GM18519 (cell line): ENCODE measurements around the gene CD52.
"Not testable (repeated sequence)": the region's sequence is repeated elsewhere in the genome, so short reads cannot be mapped to it uniquely, and the experiment has no call there.

Experiments used
- ATAC-seq: cut with Tn5 transposase; IDR thresholded peaks from one replicate; pipeline ENCODE4 v1.9.1; 2021; ENCODE audit warnings: mild to moderate bottlenecking, moderate library complexity; ENCODE audit not compliant: unreplicated experiment, low FRiP score

The CD52 gene

DNA sequence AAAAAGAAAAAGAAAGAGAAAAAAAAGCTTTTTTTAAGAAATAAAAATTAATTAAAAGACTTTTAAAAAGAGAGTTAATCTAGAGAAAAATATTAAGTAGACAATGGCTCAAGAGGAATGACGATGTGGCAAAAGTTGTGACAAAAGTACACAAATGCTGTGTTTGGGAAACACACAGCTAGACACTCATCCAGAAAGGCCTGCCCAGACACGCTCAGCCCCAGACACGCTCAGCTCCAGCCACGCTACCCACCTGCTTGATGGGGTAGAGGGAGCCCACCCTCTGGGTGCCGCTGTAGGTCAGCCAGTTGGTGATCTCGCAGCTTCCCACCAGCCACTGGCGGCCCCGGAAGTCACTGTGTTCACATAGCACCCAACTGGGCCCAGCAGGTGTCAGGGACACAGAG is 10.2 kb downstream of the CD52 start:
- ATAC-seq, result no peak

DNA sequence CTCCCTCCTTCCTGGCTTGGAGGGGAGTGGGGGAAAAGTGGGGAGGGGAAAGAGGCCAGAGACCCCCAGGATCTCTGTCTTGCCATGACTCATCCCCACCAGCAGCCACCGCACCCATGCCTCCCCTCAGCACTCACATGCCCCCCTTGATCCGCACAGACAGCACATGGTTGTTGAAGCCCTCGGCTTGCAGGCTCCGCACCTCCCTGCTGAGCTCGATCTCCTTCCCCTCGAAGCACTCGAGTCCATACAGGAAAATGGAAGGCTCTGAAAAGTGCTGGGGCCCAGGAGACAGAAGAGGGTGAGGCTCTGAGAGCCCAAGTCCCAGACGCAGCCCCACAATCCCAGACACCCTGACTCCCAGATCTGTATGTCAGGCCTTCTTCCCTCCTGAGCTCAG is 10.8 kb downstream of the CD52 start:
- no peak for ATAC-seq

DNA sequence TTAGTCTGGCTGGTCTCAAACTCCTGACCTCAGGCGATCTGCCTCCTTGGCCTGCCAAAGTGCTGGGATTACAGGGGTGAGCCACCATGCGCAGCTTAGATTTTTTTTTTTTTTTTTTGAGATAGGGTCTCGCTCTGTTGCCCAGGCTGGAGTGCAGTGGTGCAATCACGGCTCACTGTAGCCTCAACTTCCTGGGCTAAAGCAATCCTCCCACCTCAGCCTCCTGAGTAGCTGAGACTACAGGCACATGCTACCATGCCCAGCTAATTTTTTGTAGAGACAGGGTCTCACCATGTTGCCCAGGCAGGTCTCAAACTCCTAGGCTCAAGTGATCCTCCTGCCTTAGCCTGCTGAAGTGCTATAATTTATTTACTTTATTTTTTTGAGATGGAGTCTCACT is 11.6 kb downstream of the CD52 start:
- not testable (repeated sequence) for ATAC-seq

DNA sequence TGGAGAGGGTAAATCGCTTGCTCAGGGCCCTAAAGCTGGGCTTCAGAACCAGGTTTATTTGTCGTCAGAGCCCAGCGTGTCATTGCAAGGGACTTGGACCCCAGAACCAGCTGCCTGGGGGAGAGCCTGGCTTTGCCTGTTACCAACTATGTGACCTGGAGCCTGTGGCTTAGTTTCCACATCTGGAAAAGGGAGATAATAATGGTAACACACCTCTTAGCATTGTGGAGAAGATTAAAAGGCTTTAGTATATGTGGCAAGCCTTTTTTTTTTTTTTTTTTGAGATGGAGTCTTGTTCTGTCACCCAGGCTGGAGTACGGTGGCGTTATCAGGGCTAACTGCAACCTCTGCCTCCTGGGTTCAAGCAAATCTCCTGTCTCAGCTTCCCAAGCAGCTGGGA is 12.5 kb downstream of the CD52 start:
- ATAC-seq, result no peak

DNA sequence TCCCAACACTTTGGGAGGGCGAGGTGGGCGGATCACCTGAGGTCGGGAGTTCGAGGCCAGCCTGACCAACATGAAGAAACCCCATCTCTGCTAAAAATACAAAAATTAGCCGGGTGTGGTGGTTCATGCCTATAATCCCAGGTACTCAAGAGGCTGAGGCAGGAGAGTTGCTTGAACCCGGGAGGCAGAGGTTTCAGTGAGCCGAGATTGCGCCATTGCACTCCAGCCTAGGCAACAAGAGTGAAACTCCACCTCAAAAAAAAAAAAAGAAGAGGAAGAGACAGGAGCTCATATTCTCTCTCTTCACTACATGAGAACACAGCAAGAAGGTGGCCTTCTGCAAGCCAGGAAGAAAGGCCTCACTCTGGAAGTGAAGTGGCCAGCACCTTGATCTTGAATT is 15.6 kb downstream of the CD52 start:
- not testable (repeated sequence) for ATAC-seq

DNA sequence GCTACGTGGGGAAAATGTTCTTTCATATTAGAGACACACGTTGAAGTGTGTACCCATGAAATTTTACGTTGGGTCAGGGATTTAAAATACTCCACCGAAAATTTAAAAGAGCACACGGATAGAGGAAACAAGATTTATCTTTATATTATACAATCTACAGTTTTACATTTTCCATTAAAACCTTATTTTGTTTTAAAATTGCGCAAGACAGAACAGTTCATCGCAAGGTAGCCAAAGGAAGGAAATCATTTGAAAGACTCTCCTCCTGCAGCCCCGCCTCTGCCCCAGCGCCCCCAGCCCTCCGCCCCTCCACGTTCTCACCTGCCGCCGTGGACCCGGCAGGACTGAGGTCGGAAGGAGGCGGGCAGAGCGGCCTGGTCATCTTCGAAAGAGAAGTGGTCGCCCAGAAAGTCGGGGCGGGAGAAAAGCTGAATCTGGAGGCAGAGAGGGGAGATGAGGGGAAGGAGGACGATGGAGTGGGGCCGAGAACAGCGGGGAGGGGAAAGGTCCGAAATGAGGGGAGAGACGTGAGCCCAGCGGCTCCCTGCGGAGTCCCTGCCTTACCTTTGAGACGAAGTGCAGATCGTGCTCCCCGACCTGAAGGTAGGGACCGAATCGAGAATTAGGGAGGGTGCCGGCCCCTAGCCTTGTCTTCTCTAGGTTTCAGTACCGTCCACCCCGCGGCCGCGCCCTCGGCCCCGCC is 18.2 kb downstream of the CD52 start:
- no peak for ATAC-seq

DNA sequence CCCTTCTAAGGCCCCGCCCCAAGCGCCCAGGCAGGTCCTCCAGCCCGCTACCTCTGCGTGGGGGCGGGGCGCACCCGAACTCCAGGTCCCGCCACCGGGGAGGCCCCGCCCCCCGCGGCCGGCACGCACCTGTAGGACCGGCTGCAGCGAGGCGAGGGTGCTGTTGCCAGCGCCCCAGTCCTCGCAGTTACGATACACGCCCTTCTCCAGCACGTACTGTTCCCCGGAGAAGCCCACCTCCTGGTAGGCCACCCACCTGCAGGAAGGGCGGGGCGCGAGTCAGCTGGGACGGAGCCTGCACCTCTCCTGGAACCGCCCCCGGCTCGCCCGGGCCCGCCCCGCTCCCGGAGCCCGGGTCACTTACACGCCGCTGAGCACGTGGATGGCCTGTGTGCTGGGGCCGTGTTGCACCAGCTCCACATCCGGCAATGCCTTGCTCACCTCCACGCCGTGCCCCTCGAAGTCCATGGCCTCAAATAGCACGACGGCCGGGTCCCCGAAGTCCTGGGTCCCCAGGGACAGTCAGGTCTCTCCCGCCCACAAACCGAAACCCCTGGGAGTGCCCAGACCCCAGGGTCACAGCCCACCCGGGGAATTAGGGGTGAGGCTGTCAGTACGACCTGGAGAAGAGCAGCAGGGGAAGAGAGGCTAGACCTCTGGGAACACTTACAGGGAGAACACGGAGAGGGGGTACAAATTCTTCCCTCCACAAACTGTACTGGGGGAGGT is 18.9 kb downstream of the CD52 start:
- ATAC-seq, result no peak

DNA sequence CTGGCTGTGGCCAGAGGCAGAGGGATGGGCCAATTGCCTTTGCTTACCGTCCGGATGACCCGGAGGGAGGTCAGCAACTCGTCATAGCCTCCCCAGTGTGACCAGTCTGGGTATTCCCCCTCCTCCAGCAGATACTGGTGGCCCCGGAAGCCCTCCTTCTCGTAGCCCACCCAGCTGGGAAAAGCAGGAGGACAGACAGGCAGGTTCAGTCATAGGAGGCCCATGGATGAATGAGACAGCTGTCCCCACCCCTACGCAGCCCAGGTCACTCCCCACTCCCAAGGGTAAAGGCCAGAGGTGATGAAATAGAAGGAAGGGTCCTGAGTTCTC is 19.4 kb downstream of the CD52 start:
- no peak for ATAC-seq

DNA sequence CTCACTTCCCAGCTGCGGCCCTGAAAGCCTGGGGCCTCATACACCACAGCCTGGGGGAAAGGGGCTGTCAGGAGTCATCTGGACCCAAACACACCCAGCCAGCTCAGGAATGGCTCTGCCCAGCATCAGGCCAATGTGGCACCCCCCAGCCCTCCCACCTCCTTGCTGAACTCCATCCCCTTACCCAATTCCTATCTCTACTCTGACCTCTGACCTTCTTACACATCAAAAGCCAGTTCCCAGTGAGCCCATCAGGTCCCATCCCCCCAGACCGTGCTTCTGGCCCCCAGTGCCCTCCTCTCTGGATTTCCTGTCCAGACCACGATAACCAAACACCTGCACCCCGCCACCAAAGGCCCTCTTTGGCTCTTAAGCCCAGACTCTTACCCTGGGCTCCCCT is 19.9 kb downstream of the CD52 start:
- no peak for ATAC-seq

DNA sequence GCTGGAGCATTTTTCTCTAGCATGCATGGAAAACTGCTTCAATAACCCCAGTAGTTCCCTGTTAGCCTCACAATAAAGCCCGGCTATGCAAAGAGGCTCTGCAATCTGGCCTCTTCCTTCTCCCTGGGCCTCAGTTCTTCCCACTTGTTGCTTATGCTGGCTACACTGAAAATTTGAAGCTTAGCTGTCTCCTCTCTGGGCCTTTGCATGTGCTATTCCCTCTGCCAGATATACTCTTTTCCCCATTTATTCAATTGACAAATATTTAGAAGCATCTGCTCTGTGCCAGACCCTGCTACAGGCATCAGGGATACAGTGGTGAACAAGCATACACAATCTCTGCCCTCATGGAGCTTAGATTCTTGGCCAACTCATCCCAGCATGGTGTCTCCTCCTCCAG is 20.9 kb downstream of the CD52 start:
- no peak for ATAC-seq

DNA sequence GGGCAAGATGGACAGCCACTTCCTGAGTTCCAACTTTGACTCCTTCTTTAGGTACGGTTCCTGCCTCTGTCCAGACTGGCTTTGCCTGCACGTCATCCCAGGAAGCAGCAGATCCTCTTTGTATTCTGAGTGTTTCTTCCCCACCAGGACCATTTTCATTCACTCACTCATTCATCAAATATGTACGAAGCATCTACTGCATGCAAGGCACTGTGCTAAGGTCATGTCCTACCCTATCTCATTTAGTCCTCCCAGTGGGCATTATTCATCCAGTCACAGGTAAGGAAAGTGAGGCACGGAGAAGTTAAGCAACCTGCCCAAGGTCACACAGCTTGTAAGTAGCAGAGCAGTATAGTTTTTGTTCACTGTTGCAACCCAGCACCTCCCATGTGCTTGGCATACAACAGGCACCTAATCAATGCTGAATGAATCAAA is 22.3 kb downstream of the CD52 start:
- ATAC-seq, result no peak

DNA sequence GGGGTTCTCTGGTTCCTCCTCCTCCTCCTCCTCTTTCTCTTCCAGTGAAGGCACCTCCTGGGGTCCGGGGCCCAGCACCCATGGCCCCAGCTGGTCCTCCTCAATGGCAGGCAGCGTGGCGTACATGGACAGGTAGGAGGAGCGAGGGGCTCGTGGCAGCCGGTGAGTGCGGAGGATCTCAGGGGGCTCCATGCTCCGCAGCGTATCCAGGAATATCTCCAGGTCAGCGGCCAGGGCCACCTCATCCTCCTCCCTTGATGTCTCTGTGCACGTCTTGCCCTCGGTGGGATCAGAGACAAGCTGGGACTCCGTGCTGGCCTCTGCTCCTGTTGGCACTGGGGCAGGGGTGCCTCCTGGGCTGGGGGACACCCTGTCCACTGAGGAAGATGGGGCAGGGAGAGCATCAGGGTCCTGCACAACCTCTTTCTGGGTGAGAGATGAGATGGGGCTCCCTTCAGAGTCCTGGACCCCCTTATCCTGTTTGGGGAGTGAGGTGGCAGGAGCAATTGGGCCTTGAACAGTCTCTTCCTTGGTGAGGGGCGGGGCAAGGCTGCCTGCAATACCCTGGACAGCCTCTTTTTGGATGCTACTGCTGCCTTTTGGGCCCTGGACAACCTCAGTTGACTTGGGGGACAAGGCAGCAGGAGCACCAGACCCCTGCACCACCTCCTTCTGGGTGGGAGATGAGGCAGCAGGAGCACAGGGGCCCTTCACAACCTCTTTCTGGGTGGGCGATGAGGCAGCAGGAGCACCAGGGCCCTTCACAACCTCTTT is 26.6 kb downstream of the CD52 start:
- no peak for ATAC-seq

DNA sequence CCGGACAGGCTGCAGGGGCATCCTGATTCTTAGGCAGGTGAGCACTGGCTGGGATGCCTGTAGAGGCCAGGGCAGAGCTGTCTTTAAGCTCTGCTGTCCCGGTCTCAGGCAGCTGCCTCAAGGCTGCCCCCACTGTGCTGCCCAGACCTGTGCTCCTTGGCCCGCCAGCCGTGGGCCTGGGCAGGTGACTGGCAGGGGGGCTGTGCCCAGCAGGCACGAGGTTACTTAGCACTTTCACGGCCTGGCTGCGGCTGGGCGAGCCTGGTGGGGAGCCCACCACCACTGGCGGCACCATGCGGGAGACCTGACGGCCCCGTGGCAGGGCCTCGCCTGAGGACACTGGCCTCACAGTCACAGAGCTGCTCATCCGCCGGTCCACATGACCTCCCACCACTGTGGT is 28.0 kb downstream of the CD52 start:
- ATAC-seq, result no peak

DNA sequence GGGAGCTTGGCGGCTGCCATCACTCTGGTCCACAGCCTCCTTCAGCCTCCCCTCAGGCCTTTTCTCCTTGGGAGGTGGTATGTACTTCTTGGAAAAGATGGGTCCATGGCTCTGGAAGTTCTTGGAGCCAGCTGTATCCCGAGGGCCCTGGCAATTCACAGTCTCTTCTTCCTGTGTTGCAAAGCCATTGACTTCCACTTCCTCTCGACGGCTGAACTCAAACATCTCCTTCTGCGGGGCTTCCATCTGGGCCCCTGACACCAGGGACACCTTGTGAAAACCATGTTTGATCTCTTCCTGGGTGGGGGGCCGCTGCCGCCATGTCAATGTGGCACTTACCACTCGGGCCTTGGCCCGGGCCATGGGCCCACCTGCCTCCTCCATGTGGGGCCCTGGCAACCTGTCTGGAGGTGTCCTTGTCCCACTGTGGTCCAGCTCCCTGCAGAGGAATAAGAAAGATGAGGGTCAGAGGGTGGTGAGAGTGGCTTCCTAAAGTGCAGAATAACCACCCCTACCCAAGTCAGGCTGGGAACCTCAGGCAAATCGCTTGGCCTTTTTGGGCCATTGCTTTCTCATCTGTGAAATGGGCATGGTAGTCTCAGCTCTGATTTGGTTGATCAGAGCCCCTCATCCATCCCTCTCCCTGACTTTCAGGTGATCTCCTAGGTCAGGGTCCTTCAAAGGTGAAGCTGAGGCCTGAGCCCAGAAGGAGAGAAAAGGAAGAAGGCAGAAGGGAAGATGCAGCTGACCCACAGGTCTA is 28.7 kb downstream of the CD52 start:
- ATAC-seq, result no peak

DNA sequence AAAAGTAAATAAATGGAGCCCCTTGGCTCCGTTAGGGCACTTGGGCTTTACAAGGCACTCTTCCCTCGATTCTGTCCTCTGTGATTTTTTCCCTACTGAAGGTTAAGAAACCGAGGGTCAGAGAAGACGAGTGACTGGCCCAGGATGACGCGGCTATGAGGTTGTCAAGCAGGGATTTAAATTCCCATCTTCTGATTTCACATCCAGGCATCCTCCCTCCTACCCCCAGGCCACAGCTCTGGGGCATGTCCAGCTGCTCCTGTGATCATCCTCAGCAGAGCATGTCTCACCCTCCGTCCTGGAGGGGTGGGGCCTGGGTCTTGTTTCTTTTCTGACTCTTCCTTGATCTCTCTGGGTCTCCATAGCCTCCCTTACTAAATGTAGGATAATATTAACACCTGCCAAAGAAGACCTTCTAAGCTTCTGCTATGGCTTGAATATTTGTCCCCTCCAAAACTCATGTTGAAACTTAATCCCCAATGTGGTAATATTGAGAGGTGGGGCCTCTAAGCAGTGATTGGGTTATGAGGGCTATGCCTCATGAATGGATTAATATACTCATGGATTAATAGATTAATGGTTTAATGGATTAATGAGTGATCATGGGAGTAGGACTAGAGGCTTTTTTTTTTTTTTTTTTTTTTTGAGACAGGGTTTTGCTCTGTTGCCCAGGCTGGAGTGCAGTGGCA is 31.6 kb downstream of the CD52 start:
- ATAC-seq, result no peak

DNA sequence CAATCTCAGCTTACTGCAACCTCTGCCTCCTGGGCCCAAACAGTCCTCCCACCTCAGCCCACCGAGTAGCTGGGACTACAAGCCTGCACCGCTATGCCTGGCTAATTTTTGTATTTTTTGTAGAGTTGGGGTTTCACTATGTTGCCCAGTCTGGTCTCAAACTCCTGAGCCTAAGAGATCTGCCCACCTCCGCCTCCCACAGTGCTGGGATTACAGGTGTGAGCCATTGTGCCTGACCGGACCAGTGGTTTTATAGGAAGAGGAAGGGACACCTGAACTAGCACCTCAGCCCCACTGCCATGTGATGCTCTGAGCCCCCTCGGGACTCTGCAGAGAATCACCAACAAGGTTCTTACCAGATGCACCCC is 32.1 kb downstream of the CD52 start:
- no peak for ATAC-seq

DNA sequence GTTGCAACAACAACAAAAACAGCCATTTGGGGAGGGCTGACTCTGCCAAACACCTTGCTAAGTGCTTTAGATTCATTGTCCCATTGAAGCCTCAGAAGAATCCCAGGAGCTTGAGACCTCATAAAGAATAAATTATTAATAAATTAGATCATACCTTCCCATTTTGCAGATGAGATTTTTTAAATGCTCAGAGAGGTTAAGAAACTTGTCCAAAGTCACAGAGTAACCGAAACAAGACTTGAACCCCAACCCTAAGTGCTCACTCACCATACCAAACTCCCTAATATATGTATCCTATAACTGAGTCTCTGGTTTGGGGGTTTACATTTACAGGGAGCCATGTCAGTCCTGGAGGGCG is 32.6 kb downstream of the CD52 start:
- no peak for ATAC-seq

DNA sequence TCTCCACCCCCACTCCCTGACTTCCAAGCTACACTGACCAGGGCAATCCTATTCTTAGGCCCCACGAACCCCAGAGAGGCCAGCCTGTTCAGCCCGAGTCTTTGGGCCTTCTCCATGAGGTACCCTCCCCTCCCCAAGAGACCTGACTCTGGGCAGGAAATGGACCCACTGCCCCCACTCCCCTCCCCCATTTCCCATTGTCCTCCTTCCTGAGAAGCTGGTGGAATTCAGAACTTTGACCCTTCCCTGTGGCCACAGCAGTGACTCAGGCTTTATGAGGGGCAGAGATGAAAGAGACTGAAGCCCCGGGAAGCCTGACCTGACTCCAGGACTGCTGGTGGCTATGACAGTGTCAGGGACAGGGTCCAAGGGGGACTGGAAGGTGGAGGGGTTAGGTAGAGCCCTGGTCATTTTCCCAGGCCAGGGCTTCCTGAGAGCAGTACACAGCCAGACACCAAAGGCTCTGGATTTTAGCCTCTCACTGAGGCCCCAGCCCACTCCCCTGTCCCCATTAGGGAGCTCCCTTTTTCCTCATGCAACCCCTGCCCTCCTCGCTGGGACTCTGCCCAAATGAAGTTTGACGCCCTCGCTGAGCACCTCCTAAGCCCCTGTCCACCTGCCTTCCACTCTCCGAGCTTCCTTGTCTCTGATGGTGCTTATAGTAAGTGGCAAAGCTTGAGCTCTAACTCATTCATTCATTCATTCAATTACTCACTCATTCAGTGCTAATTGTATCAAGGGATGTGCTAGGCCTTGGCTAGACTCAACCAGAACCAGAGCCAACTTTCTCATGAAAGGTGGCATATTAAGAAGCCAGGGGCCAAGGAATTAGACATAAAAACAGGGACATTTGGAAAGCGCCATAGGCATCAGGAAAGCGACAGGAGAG is 33.2 kb downstream of the CD52 start:
- ATAC-seq, result no peak

DNA sequence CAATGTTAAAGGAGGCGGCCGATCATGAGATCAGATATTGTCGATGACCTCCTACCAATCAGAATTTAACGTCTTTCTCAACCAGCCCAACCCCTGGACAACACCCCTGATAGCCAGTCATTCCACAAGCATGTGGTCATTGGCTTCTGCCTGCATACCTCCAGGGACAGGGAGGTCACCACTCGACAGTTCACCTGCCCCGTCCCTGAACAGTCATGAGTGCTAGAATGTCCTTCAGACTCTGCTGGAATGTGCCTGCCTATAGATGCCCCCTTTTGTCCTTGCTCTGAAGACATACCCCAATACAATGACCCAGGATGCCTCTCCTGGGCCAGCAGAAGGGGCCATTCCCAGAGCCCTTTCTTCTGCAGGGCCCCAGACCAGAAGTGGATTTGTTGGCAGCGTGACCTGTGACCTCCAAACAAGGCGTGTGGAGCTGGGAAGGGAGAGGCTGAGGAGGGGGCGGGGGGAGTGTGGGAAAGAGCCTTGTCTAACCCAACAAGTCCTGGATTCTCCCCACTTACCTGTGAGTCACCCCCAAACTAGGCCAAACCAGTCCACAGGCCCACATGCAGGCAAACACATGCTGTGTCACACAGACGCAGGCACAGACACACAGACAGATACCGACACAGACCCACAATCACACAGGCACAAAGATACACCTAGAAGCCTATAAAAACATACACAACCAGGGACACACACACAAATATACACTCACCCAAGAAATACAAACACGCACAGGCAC is 34.0 kb downstream of the CD52 start:
- ATAC-seq, result no peak
